SK-N-DZ (cell line): ENCODE results near the gene PLCB4.

Experiments
- DNase-seq: peaks from one replicate; pipeline ENCODE4 v3.0.0-alpha.2; 2015; ENCODE audit warnings: low spot score

The PLCB4 gene

GRCh38 chr20:9400171-9401025 lies 331.5 kb downstream of the PLCB4 start:
- no peak for DNase-seq

- no peak for DNase-seq
Measured at GRCh38 chr20:9401371-9401770, 332.5 kb downstream of the PLCB4 start.

- DNase-seq, result no peak
Measured at GRCh38 chr20:9402141-9402540, 333.3 kb downstream of the PLCB4 start.

- no peak for DNase-seq
Measured at GRCh38 chr20:9402546-9402945, 333.7 kb downstream of the PLCB4 start.

- DNase-seq, result no peak
Measured at GRCh38 chr20:9403448-9403847, 334.6 kb downstream of the PLCB4 start.

- peak; percentile 70 for DNase-seq
Measured at GRCh38 chr20:9407805-9408421, 339.0 kb downstream of the PLCB4 start.

- no peak for DNase-seq
Measured at GRCh38 chr20:9408422-9409300, 339.8 kb downstream of the PLCB4 start.

- DNase-seq, result no peak
Measured at GRCh38 chr20:9409352-9409751, 340.5 kb downstream of the PLCB4 start.

GRCh38 chr20:9409981-9410380 lies 341.1 kb downstream of the PLCB4 start:
- no peak for DNase-seq

- no peak for DNase-seq
Measured at GRCh38 chr20:9411833-9412232, 342.9 kb downstream of the PLCB4 start.

- DNase-seq, result no peak
Measured at GRCh38 chr20:9412309-9412708, 343.4 kb downstream of the PLCB4 start.

GRCh38 chr20:9413001-9413400 lies 344.1 kb downstream of the PLCB4 start:
- DNase-seq, result no peak

GRCh38 chr20:9415426-9415825 lies 346.5 kb downstream of the PLCB4 start:
- no peak for DNase-seq

- no peak for DNase-seq
Measured at GRCh38 chr20:9416421-9416820, 347.5 kb downstream of the PLCB4 start.

GRCh38 chr20:9417665-9418064 lies 348.8 kb downstream of the PLCB4 start:
- DNase-seq, result no peak

GRCh38 chr20:9422321-9423057 lies 353.6 kb downstream of the PLCB4 start:
- DNase-seq, result no peak

GRCh38 chr20:9424551-9424950 lies 355.7 kb downstream of the PLCB4 start:
- no peak for DNase-seq

- DNase-seq, result no peak
Measured at GRCh38 chr20:9427430-9428291, 358.8 kb downstream of the PLCB4 start.

GRCh38 chr20:9428292-9428607 lies 359.4 kb downstream of the PLCB4 start:
- DNase-seq, result no peak

- DNase-seq, result no peak
Measured at GRCh38 chr20:9439806-9440205, 370.9 kb downstream of the PLCB4 start.

- no peak for DNase-seq
Measured at GRCh38 chr20:9440892-9441291, 372.0 kb downstream of the PLCB4 start.
